GM19025 (cell line): ENCODE measurements around the gene SYNE1.

Experiments used
- ATAC-seq: cut with Tn5 transposase; IDR thresholded peaks from one replicate; pipeline ENCODE4 v1.9.1; 2021; ENCODE audit warnings: mild to moderate bottlenecking, low read depth, moderate library complexity; ENCODE audit not compliant: unreplicated experiment

Gene SYNE1

DNA sequence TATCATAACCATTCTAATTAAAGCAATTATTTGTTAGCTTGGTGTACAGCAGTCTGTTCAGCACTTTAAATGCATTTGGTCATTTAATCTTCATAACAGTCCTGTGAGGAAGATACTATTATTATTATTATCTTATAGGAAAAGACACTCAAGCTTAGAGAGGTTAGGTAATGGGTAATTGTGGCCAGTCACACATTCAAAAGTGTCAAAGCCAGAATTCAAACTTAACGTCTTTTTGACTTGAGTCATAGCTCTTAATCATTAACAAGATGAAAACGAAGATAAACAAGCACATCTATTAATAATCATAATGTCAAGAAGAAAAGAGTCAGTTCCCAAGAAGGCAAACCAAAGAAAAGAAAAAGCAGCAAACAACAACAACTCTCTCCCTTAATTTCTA is 251.0 kb downstream of the SYNE1 start:
- no peak for ATAC-seq

DNA sequence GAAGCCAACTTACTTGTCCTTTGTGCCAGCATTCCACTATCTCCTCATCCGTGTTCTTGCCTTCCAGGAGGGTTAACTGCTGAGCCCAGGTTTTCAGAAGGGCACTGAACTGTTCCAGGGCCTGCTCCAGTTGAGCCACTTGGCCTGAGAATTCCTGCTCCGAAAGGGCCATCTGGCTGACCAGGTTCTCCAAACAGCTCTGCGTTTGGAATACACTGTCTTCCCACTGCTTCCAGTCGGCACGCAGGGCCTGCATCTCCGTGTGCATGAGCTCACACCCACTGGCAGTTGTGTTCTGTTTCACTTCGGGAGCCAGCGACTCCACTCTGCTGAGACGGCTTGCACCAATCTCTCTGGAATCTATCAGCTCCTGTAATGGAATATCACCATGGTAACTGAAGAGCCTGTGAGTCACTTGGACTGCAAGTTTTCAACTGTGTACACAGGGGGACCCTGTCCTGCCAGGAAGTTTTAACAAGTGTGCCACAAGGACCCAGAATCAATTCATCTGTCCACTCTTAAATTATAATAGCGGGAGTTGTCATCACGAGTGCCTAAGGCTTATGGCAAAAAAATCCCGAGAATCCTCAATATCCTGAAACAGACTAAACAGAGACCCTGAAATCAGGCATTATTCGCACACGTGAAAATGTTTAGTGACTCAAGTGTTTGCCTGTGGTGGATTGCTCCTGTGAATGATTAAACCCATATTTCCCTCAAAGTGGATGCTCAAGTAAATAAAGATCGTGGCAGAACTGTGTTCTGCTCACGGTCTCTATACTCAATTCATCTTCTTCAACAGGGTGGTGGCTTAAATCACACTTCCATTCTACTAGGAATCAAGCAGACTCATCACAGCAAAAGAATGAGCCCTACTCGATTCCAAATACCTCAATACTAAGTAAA is 255.9 kb downstream of the SYNE1 start:
- ATAC-seq, result no peak

- ATAC-seq, result no peak
Measured at GRCh38 chr6:152380351-152380767, 256.8 kb downstream of the SYNE1 start.

GRCh38 chr6:152379423-152379822 is 257.7 kb downstream of the SYNE1 start:
- ATAC-seq, result no peak

- ATAC-seq, result no peak
Measured at GRCh38 chr6:152378169-152378568, 259.0 kb downstream of the SYNE1 start.

- ATAC-seq, result no peak
Measured at GRCh38 chr6:152375197-152375596, 262.0 kb downstream of the SYNE1 start.

- no peak for ATAC-seq
Measured at GRCh38 chr6:152372945-152373344, 264.2 kb downstream of the SYNE1 start.

DNA sequence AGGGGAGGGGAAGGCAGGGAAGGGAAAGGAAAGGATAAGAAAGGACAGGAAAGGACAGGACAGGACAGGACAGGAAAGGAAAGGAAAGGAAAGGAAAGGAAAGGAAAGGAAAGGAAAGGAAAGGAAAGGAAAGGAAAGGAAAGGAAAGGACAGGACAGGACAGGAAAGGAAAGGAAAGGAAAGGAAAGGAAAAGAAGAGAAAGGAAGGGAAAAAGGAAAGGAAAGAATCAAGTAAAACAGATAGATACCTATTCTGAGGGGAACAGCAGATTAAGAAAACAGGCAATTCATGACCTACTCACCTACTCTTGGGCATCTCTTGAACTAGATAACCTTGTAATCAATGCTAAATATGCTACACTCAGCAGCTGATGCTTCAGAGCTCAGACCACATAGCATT is 265.4 kb downstream of the SYNE1 start:
- no peak for ATAC-seq

DNA sequence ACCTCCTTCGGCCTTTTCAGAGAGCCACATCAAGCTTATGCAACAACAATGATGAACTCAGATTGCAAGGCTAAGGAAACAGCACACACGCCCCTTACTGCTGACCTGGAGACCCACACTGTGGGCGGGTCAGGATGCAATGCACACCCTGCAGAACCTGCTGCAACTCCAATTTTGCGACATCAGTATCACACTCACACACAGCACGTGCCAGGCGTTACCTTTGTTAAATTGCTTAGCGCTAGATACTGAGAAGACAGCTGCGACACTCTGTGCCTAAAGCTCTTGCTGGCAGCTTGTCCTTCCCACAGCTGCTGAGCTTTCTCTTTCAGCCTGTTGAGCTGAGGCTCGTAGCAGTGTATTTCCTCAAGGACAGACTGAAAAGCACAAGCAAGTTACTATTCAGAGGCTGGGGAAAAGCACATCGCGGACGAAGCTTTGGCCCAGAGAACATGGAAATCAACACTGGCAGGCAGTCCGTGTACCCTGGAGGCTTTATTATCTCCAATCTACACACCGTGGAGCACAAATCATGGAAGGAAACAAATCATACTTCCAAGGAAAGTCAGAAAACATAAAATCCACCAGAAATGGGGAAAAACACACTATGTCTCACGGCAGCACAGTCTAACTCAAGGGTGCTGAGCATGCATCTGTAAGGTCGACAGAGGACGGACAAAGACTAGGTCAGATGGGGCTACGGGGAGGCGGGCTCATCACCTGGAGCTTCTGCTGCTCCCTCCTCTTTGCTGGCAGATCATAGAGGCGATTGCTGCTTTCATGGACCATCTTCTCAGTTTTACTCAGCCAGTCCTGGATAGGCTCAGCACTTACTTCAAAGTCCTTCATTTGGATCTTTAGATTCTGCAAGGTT is 268.2 kb downstream of the SYNE1 start:
- ATAC-seq, result no peak

- ATAC-seq, result no peak
Measured at GRCh38 chr6:152364866-152365265, 272.3 kb downstream of the SYNE1 start.

- ATAC-seq, result no peak
Measured at GRCh38 chr6:152360034-152360433, 277.1 kb downstream of the SYNE1 start.

- no peak for ATAC-seq
Measured at GRCh38 chr6:152356662-152357061, 280.5 kb downstream of the SYNE1 start.

DNA sequence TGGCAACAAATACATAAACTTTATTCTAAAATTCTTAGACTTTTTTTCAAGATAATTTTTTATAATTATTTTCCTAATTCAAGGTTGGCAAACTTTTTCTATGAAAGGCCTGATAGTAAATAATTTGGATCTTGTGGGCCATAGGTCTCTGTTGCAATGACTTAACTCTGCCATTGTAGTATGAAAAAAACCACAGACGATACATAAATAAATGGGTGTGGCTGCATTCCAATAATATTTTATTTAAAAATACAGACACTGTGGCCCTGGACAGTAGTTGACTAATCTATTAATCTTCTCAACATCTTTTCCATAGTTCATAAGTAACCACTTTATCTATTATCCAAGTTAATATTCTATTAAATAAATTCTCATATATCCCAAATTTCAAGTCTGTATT is 281.1 kb downstream of the SYNE1 start:
- ATAC-seq, result no peak

DNA sequence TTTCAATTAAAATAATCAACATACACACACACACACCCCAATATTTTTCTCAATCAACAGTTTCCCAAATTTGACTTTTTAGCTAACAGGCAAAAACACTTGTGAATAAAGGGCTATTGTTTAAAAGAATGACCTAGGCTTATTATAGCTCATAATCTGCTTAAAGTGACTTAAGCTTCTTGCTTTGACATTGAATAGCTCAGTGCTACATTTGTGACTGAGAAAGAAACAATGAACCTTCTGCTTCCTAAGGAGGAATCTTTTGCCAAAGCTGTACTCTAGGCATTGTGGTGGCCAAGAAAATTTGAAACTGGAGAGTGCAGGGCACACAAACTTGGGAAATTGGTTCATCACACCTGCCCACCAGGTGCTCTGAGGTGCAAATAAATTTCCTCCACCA is 282.0 kb downstream of the SYNE1 start:
- ATAC-seq, result no peak

DNA sequence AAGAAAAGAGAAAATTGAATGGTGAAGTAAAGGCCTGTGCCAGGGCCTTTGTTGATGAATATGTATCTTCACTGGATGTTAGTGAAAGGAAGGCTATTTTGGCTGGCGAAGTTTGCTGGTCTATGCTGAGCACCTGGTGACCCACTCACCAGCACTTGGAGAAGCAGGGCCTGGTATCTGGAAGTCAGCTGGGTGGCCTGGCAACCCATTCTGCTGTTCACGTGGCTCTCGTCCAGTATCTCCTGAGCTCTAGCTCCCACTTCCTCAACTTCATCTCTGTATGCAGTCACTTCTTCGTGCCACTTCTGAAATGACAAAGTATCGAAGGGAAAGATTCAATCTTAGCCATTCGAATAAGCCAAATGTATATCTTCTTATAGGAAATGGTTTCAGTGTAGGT is 283.7 kb downstream of the SYNE1 start:
- no peak for ATAC-seq

DNA sequence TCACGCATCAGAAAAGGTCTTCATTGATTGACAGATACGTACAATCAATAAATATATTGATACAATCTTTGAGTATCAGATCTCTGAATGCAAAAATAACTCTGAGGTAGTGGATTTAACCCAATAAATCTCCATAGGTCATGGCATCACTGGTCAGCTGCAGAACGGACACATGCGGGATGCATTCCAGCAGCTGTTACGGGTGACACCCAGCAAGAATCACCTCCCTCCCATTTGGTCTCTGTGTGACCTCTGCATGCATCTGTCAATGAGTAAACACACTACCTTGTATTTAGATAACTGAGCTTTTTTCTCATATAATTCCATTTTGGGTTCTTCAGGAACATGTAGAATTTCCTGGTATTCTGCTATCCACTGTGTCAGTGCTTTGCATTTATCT is 285.4 kb downstream of the SYNE1 start:
- no peak for ATAC-seq

- ATAC-seq, result no peak
Measured at GRCh38 chr6:152351110-152351509, 286.1 kb downstream of the SYNE1 start.

DNA sequence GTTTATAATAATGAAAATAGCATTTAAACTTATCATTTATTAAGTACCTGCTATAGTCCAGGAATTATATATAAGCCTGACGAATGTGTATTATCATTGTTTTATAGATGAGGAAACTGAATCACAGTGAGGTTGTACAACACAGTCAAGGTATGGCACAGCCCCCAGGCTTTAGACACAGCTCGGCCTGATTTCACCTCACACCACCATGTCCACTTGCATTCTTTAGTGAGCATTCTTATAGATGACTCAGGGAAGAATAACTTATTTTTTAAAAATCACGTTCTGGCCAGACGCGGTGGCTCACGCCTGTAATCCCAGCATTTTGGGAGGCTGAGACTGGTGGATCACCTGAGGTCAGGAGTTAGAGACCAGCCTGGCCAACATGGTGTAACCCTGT is 289.0 kb downstream of the SYNE1 start:
- ATAC-seq, result no peak

- no peak for ATAC-seq
Measured at GRCh38 chr6:152343735-152344360, 293.3 kb downstream of the SYNE1 start.

GRCh38 chr6:152341596-152341995 is 295.6 kb downstream of the SYNE1 start:
- no peak for ATAC-seq
